ENCODE results near the gene BRD3OS.
A peak's percentile ranks its signal among the peaks of the same experiment; 100 is the strongest.

Gene BRD3OS

DNA sequence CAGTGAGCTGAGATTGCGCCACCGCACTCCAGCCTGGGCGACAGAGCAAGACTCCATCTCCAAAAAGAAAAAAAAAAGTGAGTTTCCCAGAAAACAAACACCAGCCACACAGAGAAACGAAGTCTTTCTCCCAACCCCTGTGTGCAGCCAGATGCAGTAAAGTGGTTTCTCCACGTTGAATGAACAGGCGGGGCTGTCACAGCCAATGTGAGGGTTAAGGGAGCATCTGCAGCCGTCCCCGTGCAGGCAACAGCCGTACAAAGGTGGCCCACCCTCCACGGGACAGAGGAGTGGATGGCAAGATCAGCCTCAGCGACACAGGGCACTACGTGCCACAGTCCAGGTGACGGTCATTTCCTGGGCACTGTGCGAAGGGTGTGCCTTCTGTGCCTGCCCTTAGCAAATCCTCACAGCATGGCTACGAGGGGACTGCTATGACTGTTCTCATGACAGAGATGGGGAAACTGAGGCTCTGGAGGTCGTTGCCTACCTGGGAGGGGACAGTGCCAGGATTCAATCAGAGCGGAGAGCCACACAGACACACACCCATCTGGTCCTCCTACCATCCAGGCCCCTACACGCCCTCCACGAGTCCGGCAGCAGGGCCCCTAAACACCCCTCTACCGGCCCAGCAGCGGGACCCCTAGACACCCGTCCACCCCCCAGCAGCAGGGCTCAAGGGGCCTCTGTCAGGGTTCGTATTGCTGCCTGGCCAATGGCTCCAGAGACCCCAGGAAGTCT is 35.5 kb upstream of the BRD3OS start:
- no peak for DNase-seq

DNA sequence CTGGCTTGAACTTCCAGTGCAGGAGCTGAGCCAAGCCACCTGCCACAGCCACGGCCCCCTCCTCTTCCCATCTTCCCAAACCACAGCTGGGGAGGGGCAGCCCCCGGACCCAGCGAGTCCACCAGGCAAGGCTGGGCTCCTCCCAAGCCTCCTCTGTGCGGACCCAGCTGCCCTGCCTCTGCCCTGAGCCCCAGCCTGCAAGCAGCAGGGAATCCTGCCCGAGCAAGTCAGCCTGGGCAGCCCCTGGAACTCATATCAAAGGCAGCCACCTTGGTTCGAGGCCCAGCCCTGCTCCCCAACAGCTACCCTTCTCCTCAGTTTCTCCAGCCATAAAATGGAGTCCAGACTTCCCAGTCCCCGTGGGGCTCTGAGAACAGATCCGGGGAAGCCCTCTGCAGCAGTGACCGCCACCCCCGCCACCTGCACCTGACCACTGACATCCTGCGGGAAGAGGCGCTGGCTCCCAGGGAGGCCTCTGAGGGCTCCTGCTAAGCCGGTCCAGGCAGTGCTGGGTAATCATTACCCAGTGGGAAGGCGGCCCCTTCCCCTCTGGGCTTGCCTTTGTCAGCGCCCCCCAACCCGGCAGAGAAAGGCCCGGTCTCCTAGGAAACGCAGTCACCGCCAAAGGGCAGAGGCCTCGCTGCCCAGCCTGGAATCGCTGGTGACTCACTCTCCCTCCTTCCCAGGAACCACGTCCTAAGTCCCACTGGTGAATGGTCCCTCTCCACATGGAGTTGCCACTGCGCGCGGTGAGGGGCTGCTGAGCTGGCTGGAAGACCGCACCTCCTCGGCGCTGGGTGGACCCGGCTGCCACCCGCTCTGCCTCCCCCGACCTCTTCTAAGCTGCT is 34.7 kb upstream of the BRD3OS start:
- no peak for DNase-seq

DNA sequence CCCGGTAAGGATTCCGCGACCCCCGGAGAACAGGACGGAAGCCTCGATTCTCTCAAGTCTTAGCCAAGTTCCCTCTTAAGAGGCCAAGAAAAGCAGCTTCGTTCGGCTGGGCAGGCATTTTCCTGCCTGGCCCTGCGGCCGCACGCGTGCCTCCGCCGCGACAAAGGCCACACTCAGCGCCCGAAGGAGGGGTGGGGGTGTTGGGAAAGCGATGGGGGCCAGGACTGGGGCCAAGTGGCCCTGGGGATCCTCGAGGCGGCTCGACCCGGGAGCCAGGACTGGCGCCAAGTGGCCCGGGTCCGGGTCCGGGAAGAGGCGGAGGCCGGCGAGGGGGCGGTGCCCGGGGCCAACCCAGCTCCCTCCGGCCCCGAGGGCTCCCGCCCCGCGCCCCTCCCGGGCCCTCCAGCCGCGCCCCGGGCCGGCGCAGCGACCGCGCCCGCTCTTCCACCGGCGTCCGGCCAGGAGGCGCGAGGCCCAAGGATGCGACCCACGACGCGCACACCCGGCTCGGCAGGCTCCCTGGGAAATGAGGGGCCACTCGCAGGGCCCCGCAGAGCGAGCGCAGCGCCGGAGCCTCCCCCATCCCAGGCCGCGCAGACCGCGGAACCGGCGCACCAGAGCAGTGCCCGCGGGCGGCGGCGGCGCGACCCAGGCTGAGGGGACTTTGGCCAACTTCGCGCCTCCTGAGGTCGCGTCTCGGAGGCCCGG is 33.9 kb upstream of the BRD3OS start:
- DNase-seq, result no peak

DNA sequence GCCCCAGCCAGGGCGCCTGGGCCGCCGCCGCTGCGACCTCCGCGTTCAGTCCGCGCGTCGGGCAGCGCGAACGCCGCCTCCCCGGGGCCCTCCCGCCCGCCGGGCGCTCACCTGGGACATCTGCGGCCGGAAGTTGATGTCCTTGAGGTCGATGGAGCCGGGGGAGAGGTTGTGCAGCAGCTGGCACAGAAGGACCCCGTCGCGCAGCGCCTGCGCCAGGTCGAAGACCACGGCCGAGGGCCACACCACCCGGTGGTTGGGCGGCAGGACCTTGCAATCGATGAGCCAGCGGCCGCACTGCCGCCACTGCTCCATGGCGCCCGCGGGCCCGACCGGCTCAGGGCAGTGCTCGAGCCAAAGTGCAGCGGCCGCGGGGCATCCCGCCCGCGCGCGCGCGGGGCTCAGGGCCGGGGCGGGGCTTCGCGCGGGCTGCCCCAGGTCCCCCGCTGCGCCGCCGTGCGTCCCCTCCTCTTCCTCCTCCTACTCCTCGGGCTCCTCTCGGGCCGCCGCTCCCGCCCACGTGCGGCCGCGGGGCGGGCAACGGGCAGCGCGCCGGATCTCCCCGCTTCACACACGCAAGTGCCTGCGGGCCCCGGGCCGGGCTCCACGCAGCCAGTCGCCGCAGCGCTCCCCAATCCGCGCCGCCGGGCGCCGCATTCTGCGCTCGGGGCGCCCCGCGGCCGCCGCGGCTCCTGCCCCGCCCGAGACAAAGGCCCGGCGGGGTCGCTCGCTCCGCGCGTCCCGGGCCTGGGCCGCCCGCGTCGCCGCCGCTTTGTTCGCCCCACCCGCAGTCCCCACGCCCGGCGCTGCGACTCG is 33.1 kb upstream of the BRD3OS start, which contains the start of gene VAV2:
TSS of gene VAV2 (minus strand) at position 361 of the 816 bp plus-strand sequence. CDS start at position 315, 46 bp downstream.
- DNase-seq, result peak in 3 of 5 donors; percentile 20 to 34 (median 21)

DNA sequence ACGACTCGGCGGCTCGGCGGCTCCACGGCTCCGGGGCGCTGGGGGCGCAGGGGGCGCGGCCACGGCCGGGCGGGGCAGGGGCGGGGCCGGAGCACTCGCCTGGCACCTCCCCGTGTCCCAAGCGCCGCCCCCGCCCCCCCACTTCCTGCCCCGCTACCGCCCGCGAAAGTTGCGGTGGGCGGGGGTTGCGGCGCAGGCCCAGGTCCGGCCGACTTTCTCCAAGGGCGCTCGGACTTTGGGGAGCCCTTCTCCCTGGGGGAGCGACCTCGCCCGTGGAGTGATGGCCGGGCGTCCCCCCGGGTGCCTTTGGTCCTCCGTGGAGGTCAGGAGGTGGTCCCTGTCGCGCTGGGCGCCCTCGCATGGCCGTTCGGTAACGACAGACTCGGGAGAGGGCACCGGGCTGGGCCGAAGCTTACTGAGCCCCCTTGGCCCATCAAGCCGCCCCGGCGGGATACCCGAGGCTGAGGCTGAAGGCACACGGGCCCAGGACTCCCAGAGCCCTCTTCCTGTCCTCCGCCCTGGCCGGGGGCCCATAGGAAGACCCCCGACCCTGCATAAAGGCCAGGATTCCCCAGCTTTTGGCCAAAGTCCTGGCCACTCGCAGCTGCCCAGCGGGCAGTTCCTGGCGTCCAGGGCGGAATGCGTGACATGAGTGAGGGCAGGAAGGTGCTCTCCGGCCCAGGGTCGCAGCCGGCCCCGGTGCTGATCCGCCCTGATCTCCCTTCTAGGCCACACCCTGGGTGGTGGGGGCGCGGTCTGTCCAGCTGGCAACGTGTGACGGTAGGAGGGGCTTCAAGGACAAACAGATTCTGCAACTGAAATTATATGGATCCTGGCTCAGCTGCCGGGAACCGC is 32.3 kb upstream of the BRD3OS start:
- DNase-seq, result peak; percentile 57 to 67 (median 63)

DNA sequence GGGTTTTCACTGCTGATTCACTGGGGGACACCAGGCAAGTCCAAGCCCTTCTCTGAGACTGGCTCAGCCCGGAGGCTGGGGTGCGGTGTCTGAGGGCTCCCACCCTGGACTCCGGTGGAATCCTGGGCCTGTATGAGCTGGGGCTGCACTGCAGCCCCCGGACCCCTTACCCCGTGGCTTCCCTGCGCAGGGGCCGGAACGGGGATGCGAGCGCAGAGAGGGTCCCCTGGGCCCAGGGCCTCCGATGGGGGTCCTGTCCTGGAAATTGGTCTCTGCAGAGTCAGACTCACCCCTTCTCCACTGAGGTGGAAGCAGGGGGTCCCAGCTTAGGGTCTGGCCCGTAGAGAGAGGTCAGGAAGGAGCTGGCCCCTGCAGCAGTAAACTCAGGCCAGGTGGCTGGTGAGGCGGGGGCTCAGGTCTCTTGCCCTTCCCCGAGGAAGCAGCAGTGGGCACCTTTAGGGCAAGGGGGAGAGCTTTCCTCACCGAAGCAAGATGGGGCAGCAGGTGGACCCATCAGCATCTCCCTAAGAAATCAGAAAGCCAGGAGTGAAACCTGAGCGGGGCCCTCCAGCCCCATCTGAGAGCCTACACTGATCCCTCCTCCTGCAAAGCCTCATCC is 31.5 kb upstream of the BRD3OS start:
- no peak for DNase-seq

DNA sequence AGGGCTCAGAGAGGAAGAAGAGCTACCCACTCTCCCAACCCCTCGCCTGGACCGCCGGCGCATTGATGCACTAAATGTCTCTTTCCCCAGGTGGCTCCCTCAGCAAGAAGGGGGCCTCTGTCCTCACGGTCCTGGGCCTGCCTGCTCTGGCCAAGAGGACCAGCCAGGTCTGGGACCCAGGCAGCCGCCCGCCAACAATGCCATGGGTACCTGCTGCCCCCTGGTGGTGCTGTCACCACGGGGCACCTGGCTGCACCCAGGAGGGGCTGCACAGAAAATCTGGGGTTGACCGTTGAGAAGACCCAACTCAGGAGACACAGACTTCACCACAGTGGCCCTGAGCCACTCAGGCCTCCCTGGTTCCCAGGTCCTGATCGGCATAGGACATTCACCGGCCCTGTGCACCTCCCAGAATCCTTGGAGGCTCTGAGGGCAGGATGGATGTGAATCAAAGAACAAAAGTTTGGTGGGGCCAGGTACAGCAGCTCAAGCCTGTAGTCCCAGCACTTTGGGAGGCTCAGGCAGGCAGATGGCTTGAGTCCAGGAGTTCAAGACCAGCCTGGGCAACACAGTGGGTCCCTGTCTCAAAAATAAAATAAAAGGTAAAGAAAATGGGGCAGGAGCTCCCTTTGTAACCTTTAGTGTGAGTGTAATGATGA is 30.8 kb upstream of the BRD3OS start:
- peak; percentile 41 to 66 (median 61) for DNase-seq

DNA sequence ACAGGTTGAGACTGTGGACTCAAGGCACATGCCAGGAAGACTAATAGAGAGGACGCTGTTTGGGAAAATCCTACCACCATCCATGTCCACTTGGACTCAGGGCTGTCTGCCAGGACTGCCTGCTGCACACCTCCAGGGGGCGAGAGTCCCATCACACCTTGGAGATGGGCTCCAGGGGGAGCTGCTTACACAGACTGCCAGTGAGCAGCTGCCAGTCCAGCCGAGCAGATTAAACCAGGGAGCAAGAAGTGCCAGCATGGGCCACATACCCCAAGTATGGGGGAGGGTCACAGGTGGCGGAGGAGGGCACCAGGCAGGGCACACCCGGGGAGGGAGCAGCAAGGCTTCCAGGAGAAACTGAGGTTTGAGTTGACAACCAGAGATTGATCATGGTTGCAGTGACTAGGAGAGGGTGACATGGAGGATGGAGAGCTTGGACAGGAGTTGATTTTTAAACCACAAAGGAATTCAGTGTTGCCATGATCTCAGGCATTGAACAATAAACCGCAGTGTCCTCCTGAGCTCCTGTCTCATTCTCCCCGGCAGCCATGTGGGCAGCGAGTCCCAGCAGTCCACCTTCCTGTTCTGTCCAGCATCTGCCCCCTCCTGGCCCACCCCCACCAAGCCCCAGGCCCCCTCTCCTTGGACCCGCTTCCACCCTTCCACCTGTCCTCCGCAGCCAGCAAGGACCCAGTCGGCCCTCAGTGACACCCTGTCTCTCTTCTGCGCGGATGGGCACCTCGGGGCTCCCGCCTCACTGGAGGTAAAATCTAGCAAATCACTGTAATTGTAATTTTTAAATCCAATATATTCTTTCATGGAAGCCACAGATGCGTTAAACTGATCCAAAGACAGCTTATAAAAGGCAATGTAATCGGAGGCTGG is 30.0 kb upstream of the BRD3OS start:
- no peak for DNase-seq

DNA sequence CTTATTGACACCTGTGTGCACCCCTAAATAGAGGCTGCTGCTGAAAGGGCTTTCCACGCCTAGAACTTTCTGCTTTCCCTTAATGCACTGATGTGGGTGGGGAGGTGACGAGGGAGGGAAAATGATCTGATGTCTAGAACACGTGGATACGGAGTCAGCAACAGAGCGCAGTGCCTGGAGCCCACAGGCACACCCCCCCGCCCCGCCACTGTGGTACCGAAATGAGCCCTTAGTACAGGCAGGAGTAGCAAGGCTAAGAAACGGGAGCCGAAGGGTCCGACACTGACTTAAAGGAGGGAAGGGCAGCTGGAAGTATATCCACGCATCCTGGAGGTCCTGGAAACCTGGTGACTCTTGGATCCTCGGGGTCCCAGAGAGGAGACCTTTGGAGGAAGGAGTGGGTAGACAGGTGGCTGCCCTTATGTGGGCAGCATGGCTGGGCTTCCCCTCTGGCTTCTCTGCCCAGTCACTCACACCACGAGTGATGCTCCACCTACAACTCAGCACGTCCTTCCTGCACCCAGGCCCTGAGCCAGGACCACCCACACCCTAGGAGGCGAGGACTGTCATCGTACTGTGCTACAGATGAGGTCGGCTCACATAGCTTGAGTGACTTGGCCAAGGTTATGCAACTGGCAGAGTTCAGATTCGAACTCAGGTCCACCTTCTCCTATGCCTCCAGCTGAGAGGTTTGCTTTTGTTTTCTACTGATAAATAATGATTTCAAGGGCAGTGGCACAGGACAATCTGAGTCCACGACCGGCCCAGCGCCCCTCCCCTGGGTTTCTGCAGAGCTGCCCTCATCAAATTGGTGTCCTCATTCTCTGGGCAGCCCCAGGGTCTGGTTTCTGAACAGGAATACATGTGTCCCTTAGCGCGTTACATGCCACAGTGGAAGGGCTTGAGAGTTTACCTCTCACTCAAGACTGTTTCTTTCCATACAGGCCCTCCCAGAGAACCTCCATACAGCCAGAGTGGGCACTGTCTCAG is 28.5 kb upstream of the BRD3OS start:
- no peak for DNase-seq

DNA sequence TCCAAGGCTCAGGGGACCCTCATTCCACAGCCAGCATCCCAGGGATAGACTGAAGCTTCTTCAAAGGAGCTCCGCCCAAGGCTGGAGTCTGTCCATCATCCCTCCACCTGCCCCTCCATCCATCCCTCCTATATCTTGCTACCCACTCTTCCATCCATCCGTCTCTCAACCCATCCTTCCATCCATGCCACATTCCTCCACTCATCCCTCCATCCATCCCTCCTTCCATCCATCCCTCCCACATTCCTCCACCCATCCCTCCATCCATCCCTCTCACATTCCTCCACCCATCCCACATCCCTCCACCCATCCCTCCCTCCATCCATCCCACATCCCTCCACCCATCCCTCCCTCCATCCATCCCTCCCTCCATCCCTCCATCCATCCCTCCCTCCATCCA is 27.7 kb upstream of the BRD3OS start:
- no peak for DNase-seq

DNA sequence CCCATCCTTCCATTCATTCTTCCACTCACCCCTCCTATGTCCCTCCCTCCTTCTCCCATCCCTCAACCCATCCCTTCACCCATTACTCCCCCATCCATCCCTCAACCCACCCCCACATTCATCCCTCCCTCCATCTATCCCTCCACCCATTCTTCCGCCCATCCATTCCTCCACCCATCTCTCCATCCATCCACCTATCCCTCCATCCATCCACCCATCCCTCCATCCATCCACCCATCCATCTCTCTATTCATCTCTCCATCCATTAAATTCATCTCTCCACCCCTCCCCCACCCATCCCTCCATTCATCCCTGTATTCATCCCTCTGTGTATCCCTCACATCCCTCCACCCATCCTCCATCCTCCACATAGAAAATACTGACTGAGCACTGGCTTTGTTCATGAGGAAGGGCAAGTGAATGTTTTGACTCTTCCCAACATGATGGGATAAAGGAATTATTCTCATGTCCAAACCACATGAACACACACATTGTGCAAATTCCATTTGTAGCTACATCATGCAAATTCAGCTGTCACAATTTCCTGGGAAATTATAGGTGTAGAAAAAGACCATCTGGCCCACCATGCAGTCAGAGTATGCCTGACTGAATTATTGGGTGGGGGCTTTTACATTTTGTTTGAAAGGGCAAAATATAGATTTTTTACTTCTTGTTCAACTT is 26.2 kb upstream of the BRD3OS start:
- no peak for DNase-seq

DNA sequence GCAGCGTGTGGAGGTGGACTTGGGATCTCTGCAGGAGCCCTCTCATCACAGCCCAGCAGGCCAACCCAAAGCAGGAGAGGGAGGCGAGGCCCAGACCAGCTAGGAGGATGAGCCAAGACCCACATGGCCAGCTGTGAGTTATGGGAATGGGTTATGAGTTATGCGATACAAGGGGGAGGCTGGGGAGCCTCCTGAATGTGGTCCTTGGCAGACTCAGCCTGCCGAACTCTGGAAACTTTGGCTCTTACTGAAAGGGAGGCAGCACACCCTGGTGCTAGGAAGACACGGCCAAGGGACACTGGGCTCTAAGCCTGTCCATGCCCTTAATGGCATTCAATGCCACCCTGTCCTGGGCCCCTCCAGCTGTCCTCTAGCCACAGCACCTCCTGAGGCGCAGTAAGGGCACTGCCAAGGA is 25.4 kb upstream of the BRD3OS start:
- no peak for DNase-seq

DNA sequence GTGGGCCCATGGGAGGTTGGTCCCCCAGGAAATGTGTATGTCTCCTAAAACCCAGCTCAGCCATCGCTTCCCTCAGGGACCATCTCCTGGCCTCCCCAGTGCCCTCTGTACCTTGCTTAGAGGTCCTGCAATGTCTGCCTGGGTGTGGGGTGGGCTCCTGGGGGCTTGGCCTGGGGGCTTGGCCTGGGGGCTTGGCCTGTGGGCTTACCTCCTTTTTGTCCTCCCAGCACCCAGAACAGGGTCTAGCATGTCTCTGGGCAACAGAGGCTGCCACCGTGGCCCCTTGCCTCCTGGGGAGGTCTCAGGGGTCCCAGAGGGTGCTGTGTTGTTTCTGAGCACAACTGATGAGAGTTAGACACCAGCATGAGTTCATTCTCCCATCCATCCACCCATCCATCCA is 22.5 kb upstream of the BRD3OS start:
- DNase-seq, result no peak

DNA sequence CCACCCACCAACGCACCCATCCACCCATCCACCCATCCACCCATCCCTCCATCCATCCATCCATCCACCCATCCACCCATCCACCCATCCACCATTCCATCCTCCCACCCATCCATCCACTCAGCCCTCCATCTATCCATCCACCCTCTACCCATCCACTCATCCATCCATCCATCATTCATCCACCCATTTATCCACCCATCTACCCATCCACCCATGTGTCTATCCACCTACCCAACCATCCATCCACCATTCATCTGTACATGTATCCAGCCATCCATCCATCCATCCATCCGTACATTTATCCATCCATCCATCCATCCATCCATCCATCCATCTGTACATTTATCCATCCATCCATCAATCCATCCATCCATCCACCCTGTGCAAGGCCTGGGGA is 22.0 kb upstream of the BRD3OS start:
- no peak for DNase-seq

DNA sequence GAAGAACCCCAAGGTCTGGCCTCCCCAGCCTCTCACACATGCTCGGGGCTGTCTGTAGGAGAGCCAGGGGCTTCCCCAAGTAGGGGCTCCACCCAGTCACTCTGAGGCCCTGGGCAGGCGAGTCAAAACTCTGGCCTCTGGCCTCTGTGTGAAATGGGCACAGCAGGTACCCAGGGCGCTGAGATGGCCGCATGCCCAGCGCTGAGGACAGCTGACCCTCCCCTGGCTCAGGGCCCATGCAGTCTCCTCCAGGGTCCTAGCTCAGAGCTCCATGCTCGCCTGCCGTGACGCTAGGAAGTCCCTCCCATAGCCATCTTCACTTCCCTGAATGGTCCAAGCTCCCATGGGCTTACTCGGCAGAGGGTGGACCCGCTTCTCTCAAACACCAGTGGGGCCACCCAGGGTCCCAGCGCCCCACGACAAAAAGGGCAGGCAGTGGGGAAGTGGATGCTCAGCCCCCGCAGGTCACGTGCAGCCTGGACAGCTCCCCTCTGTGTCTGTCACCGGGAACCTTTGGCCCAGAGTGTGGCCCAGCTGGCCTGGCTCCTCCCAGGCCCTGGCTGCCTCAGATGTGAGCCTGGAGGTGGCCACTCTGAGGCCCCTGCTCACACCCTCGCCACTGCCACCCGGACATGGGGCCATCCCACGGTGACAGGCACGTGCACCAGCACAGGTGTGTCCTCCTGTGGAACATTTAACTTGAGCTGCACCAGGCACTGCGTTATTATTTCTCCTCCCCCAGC is 21.0 kb upstream of the BRD3OS start:
- DNase-seq, result no peak

DNA sequence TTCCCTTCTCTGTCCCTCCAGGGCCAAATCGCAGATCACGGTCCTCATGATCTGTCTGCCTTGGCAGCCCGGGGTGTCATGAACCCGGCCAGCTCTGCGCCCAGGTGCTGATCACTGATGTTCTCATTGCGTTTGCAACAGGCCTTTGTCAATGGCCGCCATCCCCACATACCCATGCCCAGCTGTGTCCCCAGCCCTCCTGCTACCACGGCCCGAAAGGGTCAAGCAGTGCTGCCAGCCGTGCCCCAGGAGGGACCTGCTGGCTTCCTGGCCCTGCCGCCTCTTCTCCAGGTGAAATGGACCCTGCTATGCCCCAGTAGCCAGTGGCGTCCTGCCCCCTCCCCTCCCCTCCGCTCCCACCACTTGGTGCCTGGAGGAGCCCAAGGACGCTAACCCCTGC is 20.4 kb upstream of the BRD3OS start:
- DNase-seq, result no peak

DNA sequence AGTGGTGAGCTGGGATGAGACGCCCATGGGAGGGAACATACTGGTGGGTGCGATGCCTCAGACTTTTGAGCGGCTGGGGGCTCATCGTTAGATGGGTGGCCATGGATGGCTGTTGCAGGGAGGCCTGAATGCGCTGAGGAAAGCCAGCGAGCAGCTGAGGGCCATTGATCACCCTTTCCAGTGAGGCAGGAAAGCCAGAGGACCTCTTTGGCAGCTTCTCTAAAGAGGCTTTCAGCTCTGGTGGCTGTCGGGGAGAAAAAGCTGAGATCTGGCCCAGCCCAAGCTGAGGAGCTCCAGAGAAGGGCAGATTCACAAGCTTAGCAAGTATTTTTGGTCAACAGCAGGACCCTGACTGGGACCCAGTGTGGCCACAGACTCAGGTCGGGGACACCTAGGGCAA is 19.9 kb upstream of the BRD3OS start:
- no peak for DNase-seq
